SK-N-MC (cell line): ENCODE data around the gene ATOH1.

ENCODE experiments used
- EZH2 ChIP-seq: fragments of 200-600 bp; sonication (generic); IDR thresholded peaks from one replicate; pipeline ENCODE4 v1.6.1; 2017; ENCODE audit warnings: antibody characterized with exemption
- POLR2AphosphoS5 ChIP-seq: IDR thresholded peaks from 2 replicates; pipeline ENCODE4 v1.6.1; 2012; ENCODE audit warnings: mild to moderate bottlenecking, low read depth, low read length, borderline replicate concordance

- TF ChIP-seq EZH2 = no peak
- no peak for TF ChIP-seq POLR2AphosphoS5
These were observed 50.0 kb downstream of the ATOH1 start for GRCh38 chr4:93878566-93878965.
